ENCODE results near the gene SAMD9L.

DNA sequence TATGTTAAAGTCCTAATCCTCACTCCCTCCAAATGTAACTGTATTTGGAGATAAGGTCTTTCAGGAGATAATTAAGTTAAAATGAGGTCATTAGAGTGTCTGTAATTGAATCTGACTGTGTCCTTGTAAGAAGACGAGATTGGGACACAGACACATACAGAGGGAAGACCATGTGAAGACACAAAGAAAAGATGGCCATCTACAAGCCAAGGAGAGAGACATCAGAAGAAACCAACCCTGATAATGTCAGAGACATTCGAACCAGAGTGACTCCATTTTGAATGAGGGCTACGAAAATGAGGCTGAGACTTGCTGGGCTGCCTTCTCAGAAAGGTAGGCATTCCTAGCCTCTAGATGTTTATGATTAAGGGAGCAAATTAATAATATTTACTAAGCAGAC, 542 bp upstream of the SAMD9L start:
- TF ChIP-seq CTBP1 (IDR thresholded peaks at IDR 0.05; ENCODE audit: borderline replicate concordance) (no peak), ELF4 (IDR thresholded peaks at IDR 0.05) (no peak), HDGF (IDR thresholded peaks at IDR 0.05; ENCODE audit: borderline replicate concordance) (no peak), SP1 (IDR thresholded peaks at IDR 0.05) (no peak), FOXM1 (IDR thresholded peaks at IDR 0.05; ENCODE audit: borderline replicate concordance) (no peak), ARNT (IDR thresholded peaks at IDR 0.05) (no peak), PKNOX1 (IDR thresholded peaks at IDR 0.05) (no peak), BHLHE40 (IDR thresholded peaks at IDR 0.05; ENCODE audit: borderline replicate concordance) (no peak)

Measured in HEK293T (cell line).